Skeletal muscle satellite cell (primary cell): Measurements from ENCODE around the gene IGSF23.
"Not testable (repeated sequence)": the region's sequence is repeated elsewhere in the genome, so short reads cannot be mapped to it uniquely, and the experiment has no call there.

Experiments
- H3K27me3 ChIP-seq: 2 replicates; pipeline ENCODE4 v1.7.0; 2013; ENCODE audit warnings: low read length; ENCODE audit not compliant: control insufficient read depth, insufficient read depth
- H3K36me3 ChIP-seq: 2 replicates; pipeline ENCODE4 v1.7.0; 2013; ENCODE audit warnings: mild to moderate bottlenecking, control low read depth, low read length; ENCODE audit not compliant: insufficient read depth
- H3K4me1 ChIP-seq: 2 replicates; pipeline ENCODE4 v1.7.0; 2013; ENCODE audit warnings: low read length; ENCODE audit not compliant: control insufficient read depth, insufficient read depth
- H3K4me2 ChIP-seq: 2 replicates; pipeline ENCODE4 v1.7.0; 2013; ENCODE audit warnings: mild to moderate bottlenecking, low read length
- H3K4me3 ChIP-seq: 2 replicates; pipeline ENCODE4 v1.7.0; 2013; ENCODE audit warnings: low read length
- H3K9ac ChIP-seq: 2 replicates; pipeline ENCODE4 v1.7.0; 2013; ENCODE audit warnings: mild to moderate bottlenecking, low read depth, low read length, moderate library complexity
- H3K9me3 ChIP-seq: replicated peaks from 2 replicates; pipeline ENCODE4 v1.7.0; 2013; ENCODE audit warnings: mild to moderate bottlenecking, control low read depth, low read length

IGSF23 gene

DNA sequence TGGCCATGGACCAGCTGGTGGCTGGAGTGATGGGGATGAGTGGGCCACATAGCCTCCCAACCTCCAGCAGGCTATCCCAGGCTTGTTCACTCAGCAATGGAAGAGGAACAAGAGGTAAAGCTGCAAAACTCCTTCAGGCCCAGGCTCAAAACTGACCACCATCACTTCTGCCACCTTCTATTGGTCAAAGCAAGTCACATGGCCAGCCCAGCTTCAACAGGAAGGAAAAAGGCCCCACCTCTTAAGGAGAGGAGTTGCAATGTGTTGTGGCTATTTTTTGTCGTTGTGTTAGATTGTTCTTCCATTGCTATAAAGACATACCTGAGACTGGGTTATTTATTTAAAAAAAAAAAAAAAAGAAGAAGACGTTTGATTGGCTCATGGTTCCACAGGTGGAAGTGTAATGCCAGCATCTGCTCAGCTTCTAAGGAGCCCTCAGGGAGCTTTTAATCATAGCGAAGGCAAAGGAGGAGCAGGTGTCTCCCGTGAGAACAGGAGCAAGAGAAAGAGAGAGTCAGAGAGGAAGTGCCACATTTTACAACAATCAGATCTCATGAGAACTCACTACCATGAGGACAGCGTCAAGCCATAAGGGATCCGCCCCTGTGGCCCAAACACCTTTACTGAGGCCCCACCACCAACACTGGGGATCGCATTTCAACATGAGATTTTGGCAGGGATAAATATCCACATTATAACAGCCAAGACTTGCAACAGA is 5.4 kb downstream of the IGSF23 start:
- H3K27me3 ChIP-seq = no peaks in the 10 kb centered on the region
- H3K4me3 ChIP-seq = no peak overlapping the region
- H3K36me3 ChIP-seq = no peaks in the 10 kb centered on the region
- no peaks in the 10 kb centered on the region for H3K4me1 ChIP-seq
- H3K9ac ChIP-seq = no peak overlapping the region
- H3K4me2 ChIP-seq = no peak overlapping the region
- no peaks in the 10 kb centered on the region for H3K9me3 ChIP-seq

DNA sequence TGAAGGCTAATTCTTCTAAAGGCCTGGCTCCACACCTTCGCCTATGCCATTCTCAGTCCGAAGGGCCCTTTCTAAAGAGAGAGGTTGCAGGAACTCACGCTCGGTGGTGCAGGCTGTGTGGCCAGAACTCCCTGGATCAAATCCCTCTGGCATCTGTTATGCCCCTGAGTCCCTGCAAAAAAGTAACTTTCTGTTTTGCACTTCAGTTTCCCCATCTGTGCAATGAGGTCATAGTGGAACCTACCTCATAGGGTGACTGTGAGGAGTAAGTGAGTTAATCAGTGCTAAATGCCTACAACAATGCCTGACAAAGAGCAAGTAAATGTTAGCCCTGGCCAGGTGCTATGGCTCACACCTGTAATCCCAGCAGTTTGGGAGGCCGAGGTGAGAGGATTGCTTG is 7.3 kb downstream of the IGSF23 start:
- Histone ChIP-seq H3K9ac (no peak overlapping the region), H3K4me2 (no peak overlapping the region), H3K9me3 (no peaks in the 10 kb centered on the region), H3K4me1 (peaks cover 7% of the 10 kb centered on the region), H3K27me3 (no peaks in the 10 kb centered on the region), H3K36me3 (no peaks in the 10 kb centered on the region), H3K4me3 (no peak overlapping the region)

DNA sequence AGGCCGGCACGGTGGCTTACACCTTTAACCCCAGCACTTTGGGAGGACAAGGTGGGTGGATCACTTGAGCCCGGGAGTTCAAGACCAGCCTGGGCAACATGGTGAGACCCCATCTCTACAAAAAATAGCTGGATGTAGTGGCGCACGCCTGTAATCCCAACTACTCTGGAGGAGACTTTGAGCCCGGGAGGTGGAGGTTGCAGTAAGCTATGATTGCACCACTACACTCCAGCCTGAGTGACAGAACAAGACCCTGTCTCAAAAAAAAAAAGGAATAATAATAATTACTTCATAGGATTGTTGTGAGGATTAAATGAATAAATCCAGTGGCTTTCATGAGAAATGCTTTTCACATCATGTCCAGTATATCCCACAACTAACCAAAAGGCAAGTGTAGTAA is 8.0 kb downstream of the IGSF23 start:
- Histone ChIP-seq H3K4me3 (no peak overlapping the region), H3K27me3 (no peaks in the 10 kb centered on the region), H3K4me2 (no peak overlapping the region), H3K4me1 (peaks cover 14% of the 10 kb centered on the region), H3K9me3 (no peaks in the 10 kb centered on the region), H3K9ac (no peak overlapping the region), H3K36me3 (no peaks in the 10 kb centered on the region)

DNA sequence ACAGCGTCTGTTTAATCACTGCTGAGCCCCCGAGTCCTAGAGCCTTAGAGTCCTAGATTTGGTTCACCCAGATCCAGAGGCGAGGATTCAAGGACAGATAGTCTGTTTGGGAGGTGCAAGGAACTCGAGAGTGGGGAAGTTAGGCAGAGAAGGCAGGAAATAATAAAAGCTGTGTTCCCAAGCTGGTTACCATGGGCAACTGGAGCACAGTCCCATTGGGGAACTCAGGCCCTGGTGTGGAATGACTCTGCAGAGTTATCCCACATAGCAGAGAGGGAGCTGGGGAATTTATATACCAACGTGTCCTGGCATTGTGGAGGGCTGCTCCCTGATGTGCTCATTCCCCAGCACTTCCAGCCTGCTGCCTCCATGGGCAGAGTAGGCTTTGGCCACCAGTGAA is 9.7 kb downstream of the IGSF23 start:
- H3K4me1 ChIP-seq = peaks cover 21% of the 10 kb centered on the region
- no peak overlapping the region for H3K9ac ChIP-seq
- H3K4me3 ChIP-seq = no peak overlapping the region

DNA sequence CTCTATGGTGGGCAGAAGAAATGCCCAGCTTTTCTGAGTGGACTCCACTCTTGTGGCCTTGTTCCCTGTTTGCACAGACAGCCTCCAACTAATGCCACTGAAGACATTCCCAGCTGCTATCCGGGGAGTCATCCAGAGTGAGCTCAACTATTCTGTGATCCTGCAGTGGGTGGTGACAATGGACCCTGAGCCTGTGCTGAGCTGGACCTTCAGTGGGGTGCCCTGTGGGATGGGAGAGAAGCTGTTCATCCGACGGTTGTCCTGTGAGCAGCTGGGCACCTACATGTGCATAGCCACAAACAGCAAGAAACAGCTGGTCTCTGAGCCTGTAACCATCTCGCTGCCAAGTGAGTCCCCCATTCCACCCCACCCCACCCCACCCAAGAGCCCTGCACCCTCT is 10.3 kb downstream of the IGSF23 start:
- H3K4me1 ChIP-seq = peaks cover 21% of the 10 kb centered on the region
- no peak overlapping the region for H3K4me3 ChIP-seq
- H3K9ac ChIP-seq = no peak overlapping the region
- H3K27me3 ChIP-seq = no peaks in the 10 kb centered on the region
- H3K36me3 ChIP-seq = no peaks in the 10 kb centered on the region
- H3K4me2 ChIP-seq = no peak overlapping the region
- H3K9me3 ChIP-seq = no peaks in the 10 kb centered on the region

More for the DNA sequence above, 9.7 kb downstream of the IGSF23 start:
- Histone ChIP-seq H3K36me3 (no peaks in the 10 kb centered on the region), H3K9me3 (no peaks in the 10 kb centered on the region), H3K4me2 (no peak overlapping the region), H3K27me3 (no peaks in the 10 kb centered on the region)

DNA sequence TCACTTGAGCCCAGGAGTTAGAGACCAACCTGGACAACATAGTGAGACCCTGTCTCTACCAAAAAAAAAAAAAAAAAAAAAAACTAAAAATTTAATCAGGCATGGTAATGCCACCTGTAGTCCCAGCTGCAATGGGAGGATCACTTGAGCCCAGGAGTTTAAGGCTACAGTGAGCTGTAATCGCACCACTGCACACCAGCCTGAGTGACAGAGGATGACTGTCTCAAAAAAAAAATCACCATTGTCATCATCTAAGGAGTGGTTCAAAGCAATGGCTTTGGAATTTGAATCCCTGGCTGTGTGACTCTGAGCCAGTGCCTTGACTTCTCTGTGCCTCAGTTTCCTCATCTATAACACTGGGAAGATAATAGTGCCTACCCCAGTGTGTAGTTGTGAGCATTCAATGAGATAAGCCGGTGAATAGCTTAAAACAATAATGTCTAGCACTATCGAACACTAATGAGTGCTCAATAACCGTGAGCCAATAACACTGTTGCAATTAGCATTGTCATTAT is 11.5 kb downstream of the IGSF23 start:
- peaks cover 21% of the 10 kb centered on the region for H3K4me1 ChIP-seq
- no peaks in the 10 kb centered on the region for H3K9me3 ChIP-seq
- H3K4me3 ChIP-seq = no peak overlapping the region
- H3K36me3 ChIP-seq = no peaks in the 10 kb centered on the region
- no peaks in the 10 kb centered on the region for H3K27me3 ChIP-seq
- no peak overlapping the region for H3K9ac ChIP-seq
- no peak overlapping the region for H3K4me2 ChIP-seq

DNA sequence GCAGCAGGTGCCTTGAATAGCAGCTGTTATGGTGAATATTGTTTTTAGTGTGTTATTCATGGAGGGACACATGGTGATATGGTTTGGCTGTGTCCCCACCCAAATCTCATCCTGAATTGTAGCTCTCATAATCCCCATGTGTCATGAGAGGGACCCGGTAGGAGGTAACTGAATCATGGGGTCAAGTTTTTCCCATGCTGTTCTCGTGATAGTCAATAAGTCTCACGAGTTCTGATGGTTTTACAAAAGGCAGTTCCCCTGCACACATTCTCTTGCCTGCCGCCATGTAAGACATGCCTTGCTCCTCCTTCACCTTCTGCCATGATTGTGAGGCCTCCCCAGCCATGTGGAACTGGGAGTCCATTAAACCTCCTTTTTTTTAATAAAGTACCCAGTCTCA is 12.3 kb downstream of the IGSF23 start:
- H3K9ac ChIP-seq = peak overlapping the region; percentile 2
- H3K4me1 ChIP-seq = peaks cover 21% of the 10 kb centered on the region
- H3K4me2 ChIP-seq = peak overlapping the region; percentile 1
- not testable (repeated sequence) for H3K9me3 ChIP-seq, H3K4me3 ChIP-seq, H3K36me3 ChIP-seq, H3K27me3 ChIP-seq

DNA sequence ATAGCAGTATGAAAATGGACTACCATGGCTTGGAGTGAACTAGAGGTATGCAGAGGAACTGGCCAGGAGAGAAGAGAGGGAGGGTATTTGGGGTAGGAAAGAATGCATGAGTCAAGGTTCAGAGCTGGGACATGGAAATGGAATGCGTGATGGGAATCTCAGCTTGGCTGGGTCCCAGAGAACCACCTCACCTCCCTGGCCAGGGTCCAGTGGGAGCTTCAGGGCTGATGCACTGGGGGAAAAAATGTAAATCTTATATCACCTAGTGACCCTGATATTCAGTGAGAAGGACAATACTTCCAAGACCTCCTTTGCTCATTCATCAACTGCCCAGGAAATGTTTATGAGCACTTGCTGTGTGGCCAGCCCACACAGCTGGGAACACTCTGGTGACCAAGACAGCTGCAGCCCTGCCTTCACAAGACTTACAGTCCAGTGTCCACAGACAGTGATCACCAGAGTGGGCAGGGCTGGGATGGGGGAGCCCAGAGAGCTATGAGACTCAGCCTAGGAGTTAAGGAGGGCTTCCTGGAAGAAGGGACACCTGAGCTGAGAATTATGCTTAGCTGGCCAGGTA is 12.8 kb downstream of the IGSF23 start:
- Histone ChIP-seq H3K9me3 (no peaks in the 10 kb centered on the region), H3K9ac (peak overlapping the region; percentile 2)

DNA sequence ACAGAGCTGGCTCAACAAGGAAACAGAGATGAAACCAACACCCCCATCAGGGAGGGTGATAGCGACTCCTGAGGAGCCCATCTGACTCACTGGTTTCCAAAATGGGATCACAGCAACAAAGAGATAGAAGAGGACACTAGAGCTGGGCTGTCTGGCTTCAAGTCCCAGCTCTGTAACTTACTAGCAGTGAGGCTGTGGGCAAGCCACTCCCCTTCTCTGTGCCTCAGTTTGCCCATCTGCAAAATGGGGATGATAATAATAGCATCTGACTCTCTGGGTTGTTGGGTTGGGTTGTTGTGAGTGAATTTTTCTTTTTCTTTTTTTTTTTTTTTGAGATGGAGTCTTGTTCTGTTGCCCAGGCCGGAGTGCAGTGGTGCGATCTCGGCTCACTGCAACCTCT is 14.3 kb downstream of the IGSF23 start:
- H3K4me1 ChIP-seq = peaks cover 21% of the 10 kb centered on the region
- no peak overlapping the region for H3K4me3 ChIP-seq
- no peak overlapping the region for H3K4me2 ChIP-seq
- no peaks in the 10 kb centered on the region for H3K27me3 ChIP-seq
- H3K9ac ChIP-seq = no peak overlapping the region
- no peaks in the 10 kb centered on the region for H3K9me3 ChIP-seq
- no peaks in the 10 kb centered on the region for H3K36me3 ChIP-seq

More for the DNA sequence above, 12.8 kb downstream of the IGSF23 start:
- Histone ChIP-seq H3K4me1 (peaks cover 21% of the 10 kb centered on the region), H3K36me3 (no peaks in the 10 kb centered on the region), H3K27me3 (no peaks in the 10 kb centered on the region), H3K4me3 (no peak overlapping the region), H3K4me2 (peak overlapping the region; percentile 1)

DNA sequence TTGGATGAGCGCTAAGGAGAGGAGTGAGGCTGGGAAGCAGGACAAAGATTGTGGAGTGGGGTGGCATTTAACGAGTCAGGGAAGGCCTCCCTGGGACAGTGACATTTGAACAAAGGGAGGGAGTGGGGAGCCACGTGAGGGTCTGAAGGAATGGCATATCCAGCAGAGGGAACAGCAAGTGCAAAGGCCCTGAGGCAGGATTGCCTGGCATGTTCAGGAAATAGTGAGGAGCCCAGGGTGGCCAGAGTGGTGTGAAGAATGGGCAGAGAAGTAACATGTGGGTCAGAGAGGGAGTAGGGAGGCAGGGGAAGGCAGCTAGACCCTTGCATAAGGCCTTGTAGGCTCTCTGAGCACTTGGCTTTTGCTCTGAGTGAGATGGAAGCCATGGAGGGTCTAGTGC is 15.4 kb downstream of the IGSF23 start:
- no peaks in the 10 kb centered on the region for H3K27me3 ChIP-seq

DNA sequence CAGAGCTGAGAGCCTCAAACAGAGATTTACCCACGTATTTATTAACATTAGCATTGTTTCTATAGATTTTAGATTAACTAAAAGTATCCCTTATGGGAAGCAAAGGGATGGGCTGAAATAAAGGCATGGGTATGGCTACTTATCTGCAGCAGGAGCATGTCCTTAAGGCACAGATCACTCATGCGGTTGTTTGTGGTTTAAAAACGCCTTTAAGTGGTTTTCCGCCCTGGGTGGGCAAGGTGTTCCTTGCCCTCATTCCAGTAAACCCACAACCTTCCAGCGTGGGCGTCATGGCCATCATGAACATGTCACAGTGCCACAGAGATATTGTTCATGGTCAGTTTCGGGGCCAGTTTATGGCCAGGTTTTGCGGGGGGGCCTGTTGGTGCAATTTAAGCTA is 18.2 kb downstream of the IGSF23 start:
- H3K4me3 ChIP-seq, H3K36me3 ChIP-seq, H3K27me3 ChIP-seq, H3K4me2 ChIP-seq, H3K9me3 ChIP-seq, H3K9ac ChIP-seq: not testable (repeated sequence)
- H3K4me1 ChIP-seq = peaks cover 27% of the 10 kb centered on the region

More for the DNA sequence above, 15.4 kb downstream of the IGSF23 start:
- no peaks in the 10 kb centered on the region for H3K36me3 ChIP-seq
- H3K4me2 ChIP-seq = no peak overlapping the region
- no peak overlapping the region for H3K4me3 ChIP-seq
- no peaks in the 10 kb centered on the region for H3K9me3 ChIP-seq
- H3K4me1 ChIP-seq = peaks cover 21% of the 10 kb centered on the region
- H3K9ac ChIP-seq = no peak overlapping the region

DNA sequence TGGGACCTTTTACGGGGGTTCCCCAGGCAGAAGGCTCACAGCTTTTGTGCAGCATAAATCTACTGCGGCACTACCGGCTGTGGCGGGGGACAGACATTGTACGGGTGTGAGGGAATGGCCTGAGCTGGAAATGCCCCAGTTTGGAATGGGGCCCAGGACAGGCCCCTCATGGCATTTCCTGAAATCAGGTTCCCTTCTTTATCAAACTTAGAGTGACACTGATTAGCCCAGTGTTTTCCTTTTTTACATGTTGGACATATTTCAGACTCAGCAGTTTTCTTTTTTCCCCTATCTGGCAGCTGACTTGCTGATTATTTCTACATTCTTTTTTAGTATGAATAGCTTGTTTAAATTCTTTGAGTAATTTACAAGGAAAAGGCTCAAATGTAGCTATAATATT is 20.7 kb downstream of the IGSF23 start:
- peaks cover 25% of the 10 kb centered on the region for H3K4me1 ChIP-seq
- not testable (repeated sequence) for H3K9ac ChIP-seq, H3K36me3 ChIP-seq, H3K4me3 ChIP-seq, H3K4me2 ChIP-seq, H3K27me3 ChIP-seq, H3K9me3 ChIP-seq
